ENCODE results near the gene PSG5.
"Not testable (repeated sequence)": the region's sequence is repeated elsewhere in the genome, so short reads cannot be mapped to it uniquely, and the experiment has no call there.

Gene PSG5

DNA sequence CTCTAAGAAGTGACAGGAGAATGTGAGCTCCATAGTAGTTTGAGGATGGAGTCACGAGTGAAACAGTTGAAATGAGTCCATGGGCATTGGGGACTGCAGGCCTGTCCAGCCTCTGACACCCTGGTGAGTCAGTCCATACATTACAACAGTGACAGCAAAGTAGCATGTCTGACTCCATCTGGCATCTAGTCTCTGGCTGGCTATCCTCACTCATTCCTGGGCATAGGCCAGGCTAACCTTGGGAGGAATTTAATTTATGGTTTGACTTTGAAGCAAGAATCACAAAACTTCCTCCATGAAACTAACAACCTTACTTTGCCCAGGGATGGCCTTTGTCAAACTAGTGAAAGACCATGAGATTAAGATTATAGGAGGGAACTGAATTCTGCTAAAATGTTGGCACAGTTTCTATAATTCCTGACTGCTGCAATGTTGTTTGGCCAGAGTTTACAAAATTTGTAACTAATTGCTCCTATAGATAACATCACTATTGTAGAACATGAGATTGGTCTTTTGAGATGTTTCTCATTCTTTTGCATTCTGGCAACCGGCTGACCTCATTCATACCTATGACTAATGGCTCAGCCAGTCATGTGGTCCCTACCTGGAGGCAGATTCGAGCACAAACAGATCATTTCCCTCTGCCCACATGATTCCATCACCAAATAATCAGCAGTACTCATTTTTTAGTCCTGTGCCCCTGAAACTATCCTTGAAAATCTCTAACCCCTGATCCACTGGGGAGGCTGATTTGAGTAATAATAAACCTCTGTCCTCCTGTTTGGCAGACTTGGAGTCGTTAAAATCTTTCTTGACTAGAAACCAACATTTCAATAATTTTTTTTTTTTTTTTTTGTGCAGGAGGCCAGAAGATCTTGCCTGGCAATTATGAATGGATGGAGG lies 4.2 kb downstream of the PSG5 start:
- not testable (repeated sequence) for DNase-seq (ENCODE audit: low spot score)

DNA sequence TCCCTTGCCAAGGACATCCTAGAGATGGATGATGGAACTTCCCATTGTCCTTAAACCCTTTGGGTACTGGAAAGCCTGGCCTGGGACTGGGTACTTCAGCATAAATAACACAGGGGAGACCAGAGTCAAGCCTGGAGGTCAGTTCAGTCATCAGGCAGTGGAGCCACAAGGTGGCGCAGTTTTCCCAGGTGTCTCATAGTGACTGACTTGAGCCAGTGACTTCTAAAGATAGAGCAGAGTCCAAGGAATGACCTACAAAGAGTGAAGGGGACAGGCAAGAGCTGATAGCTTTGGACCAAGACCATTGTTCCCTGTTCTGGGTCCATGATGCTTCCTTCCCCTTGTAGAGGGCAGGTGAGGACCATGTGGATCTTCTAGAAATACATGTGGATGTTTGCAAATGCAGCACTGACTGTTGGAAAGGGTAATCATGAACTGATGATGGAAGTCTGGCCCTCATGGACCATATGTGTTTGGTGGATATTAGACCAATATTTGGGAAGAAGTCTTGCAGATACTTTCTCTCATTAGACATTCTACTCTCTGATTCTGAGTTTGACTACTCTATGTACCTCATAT lies 6.7 kb downstream of the PSG5 start:
- DNase-seq (ENCODE audit: low spot score) = not testable (repeated sequence)

DNA sequence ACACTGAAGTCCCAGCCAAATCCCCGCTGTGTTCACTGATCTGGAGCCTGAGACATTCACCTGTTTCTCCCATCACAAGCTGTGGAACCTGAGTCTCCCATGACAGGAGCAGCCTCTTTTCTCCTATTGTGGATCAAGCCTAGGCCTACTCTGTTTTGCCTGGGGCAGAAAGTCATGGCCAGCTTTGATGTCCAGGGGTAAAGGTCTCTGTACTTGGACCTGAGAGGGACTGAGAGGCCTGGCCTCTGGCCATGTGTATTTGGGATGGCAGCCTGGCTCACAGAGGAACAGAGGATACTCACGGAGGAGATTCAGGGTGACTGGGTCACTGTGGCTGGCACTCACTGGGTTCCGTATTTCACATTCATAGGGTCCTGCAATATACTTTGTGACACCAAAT lies 7.8 kb downstream of the PSG5 start:
- not testable (repeated sequence) for DNase-seq (ENCODE audit: low spot score)

DNA sequence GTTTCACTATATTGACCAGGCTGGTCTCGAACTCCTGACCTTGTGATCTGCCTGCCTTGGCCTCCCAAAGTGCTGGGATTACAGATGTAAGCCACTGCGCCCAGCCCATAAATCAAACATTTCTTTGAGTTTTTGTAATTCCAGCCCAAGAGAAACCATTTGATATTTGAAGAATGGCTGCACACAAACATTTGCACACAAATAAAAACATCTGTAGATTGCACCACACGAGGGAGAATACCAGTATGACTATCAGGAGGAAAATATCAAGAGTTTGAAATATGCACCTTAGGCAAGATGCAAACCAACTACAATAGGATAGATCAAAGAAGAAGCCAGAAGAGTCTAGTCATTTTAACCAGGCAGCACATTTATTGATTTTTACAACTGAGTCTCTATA lies 20.4 kb downstream of the PSG5 start:
- not testable (repeated sequence) for DNase-seq (ENCODE audit: low spot score)

DNA sequence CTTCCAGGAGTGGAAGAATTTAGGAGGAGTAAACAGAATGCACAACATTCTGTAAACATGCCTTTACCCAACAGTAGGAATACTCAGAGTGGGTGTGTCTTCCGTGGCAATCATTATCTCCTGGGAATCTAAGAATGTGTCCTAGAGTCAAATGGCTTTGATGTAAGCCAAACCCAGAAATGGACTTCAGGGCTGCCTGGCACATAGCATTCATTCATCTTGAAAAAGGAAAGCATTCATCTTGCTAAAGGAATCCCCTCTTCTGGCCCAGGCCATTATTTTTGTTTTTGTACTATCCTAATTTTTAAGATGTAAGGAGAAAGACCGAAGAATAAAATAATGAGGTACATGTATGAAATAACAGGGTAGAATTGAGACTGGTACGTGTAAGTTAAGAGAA lies 23.2 kb downstream of the PSG5 start:
- not testable (repeated sequence) for DNase-seq (ENCODE audit: low spot score)

DNA sequence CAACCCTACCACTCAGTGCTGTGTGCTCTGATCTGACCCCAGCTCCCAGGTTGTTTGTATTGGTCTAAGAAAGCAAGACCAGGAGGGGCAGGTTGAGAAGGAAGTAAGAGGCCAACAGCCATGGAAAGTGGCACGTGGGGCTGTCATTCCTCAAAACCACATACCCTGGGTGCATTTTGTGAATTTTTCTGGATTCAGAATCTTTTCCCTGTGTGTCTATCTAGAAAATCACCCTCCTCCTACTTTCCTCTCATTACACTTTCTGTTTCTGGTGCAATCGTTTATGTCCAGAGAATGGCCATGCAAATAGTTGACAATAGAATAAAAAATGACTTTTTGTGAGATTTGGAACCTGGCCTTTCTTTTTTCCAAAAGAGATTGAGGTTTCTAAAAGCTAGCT lies 24.1 kb downstream of the PSG5 start:
- DNase-seq (ENCODE audit: low spot score) = not testable (repeated sequence)

DNA sequence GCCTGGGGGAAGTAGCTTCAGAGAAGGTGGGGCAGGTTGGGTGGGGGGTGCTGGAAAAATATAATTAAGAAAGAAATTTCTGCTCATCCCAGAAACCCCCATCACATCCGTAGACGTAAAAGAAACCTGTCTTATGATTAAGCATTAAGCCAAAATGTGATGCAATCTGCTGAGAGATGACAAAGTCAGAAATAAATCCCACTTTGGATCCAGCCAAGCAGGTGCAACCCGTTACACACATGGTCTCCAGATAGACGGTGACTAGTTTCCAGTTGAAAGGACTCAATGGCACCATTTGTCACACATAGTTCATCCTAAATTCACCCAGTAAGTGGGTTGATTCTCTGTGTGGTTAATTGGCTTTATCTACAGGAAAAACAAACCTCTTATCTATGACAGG lies 34.1 kb downstream of the PSG5 start:
- no peak for DNase-seq (ENCODE audit: low spot score)

DNA sequence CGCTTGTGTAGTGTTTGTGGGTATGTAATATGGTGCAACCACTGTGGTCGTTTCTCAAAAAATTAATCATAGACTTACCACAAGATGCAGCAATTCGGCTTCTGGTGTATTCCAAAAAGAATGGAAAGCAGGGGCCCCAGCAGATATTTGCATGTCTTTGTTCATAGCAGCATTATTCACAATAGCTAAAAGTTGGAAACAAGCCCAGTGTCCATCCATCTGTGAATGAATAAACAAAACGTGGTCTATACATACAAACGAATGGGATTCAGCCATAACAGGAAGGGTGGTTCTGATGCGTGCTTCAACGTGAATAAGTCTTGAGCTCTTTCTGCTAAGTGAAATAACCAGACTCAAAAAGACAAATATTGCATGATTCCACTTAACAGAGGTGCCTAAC lies 36.5 kb downstream of the PSG5 start:
- DNase-seq (ENCODE audit: low spot score) = not testable (repeated sequence)

DNA sequence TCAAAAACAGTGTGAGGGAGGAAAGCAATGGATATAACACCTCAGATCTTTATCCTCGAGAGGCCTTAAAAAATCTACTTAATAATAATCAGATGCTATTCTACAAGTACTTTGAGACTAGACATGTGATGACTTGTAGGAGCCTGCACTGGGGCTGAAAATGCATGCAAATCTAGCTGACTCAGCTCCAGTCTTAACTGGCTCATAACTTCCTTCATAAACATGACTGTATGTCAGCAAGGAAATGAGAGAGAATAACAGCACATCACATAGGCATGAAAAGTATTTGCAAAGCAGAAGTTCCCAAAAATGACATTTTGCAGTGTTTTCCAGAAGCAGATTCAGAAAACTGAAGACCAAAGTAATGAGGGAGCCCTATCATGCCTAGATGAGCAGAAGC lies 38.1 kb downstream of the PSG5 start:
- DNase-seq (ENCODE audit: low spot score) = no peak

DNA sequence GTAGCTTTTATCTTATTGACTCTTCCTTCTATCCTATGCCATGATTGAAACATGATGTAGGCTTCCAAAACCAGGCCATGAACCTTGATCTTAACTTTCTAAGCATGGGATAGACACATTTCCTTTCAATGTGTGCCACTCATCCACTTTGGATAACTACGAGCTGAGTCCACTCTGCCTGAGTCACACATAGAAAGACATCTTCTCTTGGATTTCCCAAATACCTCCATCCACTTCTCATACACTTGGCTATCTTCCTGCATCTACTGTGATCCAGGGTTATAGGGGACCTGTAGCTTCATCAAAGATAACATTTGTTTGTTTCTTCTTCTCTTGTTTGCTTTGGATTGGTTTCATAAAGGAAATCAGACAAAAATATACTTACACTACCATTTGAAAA lies 44.6 kb downstream of the PSG5 start:
- not testable (repeated sequence) for DNase-seq (ENCODE audit: low spot score)

DNA sequence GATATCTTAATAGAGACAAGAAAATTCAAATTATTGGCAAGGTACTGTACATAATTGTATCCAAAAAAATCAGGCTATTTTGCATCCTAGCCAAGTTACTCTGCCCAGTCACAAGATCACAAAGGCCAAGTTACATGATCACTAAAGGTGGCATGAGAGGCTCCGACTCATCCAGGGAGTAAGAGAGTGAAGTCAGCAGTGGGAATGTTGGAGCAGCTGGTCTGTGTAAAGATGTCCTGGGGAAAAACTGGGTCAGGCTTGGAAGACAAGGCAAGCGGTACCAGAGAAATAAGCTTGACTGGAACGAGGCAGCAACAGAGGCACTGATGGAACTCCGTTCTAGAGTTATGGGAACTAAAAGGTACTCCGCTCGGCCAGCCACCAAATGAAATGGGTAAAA lies 53.6 kb downstream of the PSG5 start:
- no peak for DNase-seq (ENCODE audit: low spot score)

DNA sequence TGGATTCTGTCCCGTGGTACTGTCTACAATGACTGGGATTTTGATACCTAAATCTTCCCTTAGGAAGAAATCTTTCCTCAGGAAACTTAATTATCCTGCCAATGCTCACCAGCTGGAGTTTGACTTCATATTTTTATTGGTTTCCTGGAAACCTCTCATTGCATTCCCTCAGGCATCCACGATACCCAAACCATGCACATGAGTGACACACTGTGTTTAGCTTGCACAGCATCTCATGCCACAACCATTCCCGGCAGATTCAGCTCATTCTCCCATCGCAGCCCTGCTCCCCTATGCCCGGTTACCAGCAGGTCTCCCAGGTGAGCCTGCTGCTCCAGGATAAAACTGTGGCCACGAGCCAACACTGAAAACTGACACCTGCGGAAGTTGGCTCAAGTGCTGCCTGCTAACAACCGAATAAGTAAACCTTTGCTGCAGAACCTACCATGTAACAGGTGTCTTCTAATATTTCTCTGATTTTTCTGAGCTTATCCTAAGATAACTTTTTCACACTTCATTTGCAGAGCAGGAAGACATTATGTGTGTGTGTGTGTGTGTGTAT lies 55.0 kb downstream of the PSG5 start:
- not testable (repeated sequence) for DNase-seq (ENCODE audit: low spot score)

DNA sequence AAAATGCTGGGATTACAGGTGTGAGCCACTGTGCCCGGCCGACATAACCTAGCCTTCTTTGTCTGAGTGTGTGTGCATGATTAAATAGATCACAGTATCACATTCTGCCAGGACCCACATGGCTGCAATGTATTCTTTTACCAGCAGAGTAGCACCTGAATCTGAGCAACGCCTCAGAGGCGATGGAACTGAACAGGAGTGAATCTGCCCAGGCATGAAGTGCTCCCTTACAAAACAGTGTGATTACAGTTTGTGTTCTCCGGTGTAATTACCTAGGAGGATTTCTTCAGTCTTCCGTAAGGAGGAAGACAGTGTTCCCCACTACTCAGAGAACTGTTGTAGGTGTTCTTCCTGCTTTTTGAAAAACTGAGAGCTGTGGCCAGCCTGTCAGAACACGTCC lies 57.1 kb downstream of the PSG5 start:
- DNase-seq (ENCODE audit: low spot score) = not testable (repeated sequence)

DNA sequence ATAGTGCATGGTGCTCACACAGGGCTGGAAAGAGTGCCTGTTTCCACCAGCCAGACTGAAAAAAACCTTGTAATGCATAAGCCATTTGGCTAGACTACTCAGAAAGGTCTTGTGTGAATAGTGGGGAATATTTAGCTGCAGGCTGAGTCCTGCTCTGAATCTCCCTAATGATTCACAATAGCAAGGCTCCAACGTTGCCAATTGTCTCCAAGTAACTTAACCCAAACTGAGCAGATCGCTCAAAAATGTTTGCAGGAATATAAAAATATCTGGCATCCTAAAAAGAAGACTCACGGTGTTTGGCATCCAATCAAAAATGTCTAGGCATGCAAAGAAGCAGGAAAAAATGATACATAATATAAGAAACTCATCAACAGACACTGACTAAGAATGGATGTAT lies 59.0 kb downstream of the PSG5 start:
- not testable (repeated sequence) for DNase-seq (ENCODE audit: low spot score)

DNA sequence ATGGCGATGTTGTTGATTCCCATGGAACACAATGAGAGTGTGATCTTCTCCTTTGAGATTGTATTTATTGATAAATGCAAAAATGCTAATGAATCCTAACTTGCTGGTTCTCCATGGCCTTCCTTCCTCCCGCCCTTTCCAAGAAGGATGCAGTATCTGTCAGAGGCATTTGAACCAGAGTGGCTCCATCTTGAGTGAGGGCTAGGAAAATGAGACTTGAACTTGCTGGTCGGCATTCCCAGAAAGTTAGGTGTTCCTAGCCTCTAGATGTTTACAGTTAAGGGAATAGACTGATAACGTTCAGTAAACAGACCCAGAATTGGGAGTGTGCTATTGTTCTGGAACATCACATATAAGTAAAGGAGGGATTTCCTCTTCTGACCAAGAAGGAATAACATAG lies 59.6 kb downstream of the PSG5 start:
- no peak for DNase-seq (ENCODE audit: low spot score)

DNA sequence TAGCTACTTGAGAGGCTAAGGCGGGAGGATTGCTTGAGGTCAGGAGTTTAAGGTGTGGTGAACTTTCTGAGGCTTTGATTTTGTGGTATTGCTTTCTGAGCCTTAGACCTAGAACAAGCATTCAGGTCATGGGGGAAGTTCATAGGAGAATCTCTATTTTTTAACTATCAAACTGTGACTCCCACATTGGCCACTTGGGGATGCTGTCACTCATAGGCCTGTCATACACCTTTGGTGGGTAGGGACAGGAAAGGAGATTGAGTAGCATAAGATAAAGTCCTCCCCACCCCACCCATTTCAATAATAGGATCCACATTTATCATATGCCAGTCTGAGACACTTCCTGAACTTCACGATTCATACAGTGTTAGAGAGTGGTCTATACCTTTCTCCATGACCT lies 62.0 kb downstream of the PSG5 start:
- DNase-seq (ENCODE audit: low spot score) = no peak

DNA sequence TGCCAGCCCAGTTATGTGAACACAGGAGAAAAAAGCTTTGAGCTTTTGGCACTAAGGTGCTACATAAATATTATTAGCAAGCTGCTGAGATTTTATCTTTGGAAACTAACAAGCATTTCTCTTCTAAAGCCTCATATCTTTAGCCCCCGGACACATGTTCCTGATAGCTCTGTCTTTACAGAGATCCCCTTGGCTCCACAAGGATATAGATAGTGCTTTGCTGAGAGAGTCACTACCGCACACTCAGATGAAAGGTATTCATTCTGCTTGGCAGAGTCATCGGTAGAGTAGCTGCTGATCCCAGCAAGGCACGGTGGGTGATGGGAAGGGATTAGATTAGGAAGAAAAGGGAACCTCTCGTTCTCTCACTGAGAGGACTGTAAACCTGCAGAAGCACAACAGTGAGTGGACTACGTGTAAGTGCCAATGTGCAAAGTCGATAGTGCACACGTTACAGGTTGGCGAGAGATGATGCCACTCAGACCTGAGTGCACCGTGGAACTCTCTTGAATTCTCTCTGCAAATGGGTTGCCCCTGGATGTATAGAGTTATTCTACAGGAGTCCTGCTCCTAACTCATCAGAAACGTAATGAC lies 65.8 kb downstream of the PSG5 start:
- not testable (repeated sequence) for DNase-seq (ENCODE audit: low spot score)

DNA sequence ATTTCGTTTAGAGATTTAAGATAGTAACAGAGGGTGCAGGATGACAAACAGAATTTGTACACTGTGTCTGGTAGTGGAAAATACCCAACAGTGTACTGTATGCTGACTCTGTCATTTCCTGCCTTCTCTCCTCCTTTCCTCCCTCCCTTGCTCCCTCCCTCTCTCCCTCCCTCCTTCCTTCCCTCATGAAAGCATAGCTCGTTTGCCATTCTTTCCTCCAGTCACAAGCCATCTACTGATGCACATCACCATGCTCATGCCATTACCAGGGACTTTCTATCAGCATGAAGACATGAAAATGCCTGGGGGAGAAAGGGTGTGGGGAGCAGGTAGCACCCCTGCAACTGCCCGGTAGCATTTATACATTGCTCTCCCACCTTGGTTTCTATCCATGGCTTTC lies 66.8 kb downstream of the PSG5 start:
- DNase-seq (ENCODE audit: low spot score) = not testable (repeated sequence)

Data from left forelimb (tissue), 1 donor.